ENCODE results near the gene TLCD3A.
"Not testable (repeated sequence)": the region's sequence is repeated elsewhere in the genome, so short reads cannot be mapped to it uniquely, and the experiment has no call there.

Gene TLCD3A

GRCh38 chr17:749359-749758 lies 17.0 kb downstream of the TLCD3A start:
- DNase-seq (ENCODE audit: low read depth in 2 of 2), result not testable (repeated sequence)

GRCh38 chr17:750431-751037 lies 18.1 kb downstream of the TLCD3A start:
- DNase-seq (ENCODE audit: low read depth in 2 of 2), result no peak

- peak; percentile 16 to 32 for DNase-seq (ENCODE audit: low read depth in 2 of 2)
Measured at GRCh38 chr17:751269-752001, 19.0 kb downstream of the TLCD3A start.

- DNase-seq (ENCODE audit: low read depth in 2 of 2), result peak; percentile 90 to 94
Measured at GRCh38 chr17:752002-752619, 19.7 kb downstream of the TLCD3A start, which contains the start of gene GEMIN4. GEMIN4 (minus strand) TSS chr17:752264; CDS start chr17:752142, 122 bp downstream.

GRCh38 chr17:752620-753219 lies 20.3 kb downstream of the TLCD3A start:
- DNase-seq (ENCODE audit: low read depth in 2 of 2), result peak in 1 of 2 donors; percentile 14

- no peak for DNase-seq (ENCODE audit: low read depth in 2 of 2)
Measured at GRCh38 chr17:753418-753817, 21.0 kb downstream of the TLCD3A start.

- not testable (repeated sequence) for DNase-seq (ENCODE audit: low read depth in 2 of 2)
Measured at GRCh38 chr17:755319-755961, 23.0 kb downstream of the TLCD3A start.

GRCh38 chr17:756010-756567 lies 23.7 kb downstream of the TLCD3A start:
- not testable (repeated sequence) for DNase-seq (ENCODE audit: low read depth in 2 of 2)

GRCh38 chr17:759964-760363 lies 27.6 kb downstream of the TLCD3A start:
- no peak for DNase-seq (ENCODE audit: low read depth in 2 of 2)

- no peak for DNase-seq (ENCODE audit: low read depth in 2 of 2)
Measured at GRCh38 chr17:760371-760770, 28.0 kb downstream of the TLCD3A start.

- no peak for DNase-seq (ENCODE audit: low read depth in 2 of 2)
Measured at GRCh38 chr17:767076-767475, 34.7 kb downstream of the TLCD3A start.

GRCh38 chr17:773016-773415 lies 40.6 kb downstream of the TLCD3A start:
- no peak for DNase-seq (ENCODE audit: low read depth in 2 of 2)

GRCh38 chr17:773467-774312 lies 41.3 kb downstream of the TLCD3A start:
- no peak for DNase-seq (ENCODE audit: low read depth in 2 of 2)

- no peak for DNase-seq (ENCODE audit: low read depth in 2 of 2)
Measured at GRCh38 chr17:774313-774584, 41.9 kb downstream of the TLCD3A start.

- no peak for DNase-seq (ENCODE audit: low read depth in 2 of 2)
Measured at GRCh38 chr17:778096-778495, 45.7 kb downstream of the TLCD3A start.

- peak; percentile 86 to 92 for DNase-seq (ENCODE audit: low read depth in 2 of 2)
Measured at GRCh38 chr17:781805-782731, 49.7 kb downstream of the TLCD3A start, which contains the start of the genes GLOD4 and MRM3. GLOD4 (minus strand) TSS chr17:782280; CDS start chr17:782255, 25 bp downstream. MRM3 (plus strand) TSS chr17:782353; CDS start chr17:782379, 26 bp downstream.

- no peak for DNase-seq (ENCODE audit: low read depth in 2 of 2)
Measured at GRCh38 chr17:784143-784542, 51.7 kb downstream of the TLCD3A start.

- not testable (repeated sequence) for DNase-seq (ENCODE audit: low read depth in 2 of 2)
Measured at GRCh38 chr17:785901-786300, 53.5 kb downstream of the TLCD3A start.

- DNase-seq (ENCODE audit: low read depth in 2 of 2), result no peak
Measured at GRCh38 chr17:787641-788221, 55.3 kb downstream of the TLCD3A start.

All from stimulated activated CD8-positive, alpha-beta memory T cell treated with anti-CD3 and anti-CD28 coated beads, Interleukin-15, amount 100 ng/mL, for 4 hours (primary cell).